Lower leg skin (tissue), 3 donors: ENCODE data around the gene LYZL1.
"Not testable (repeated sequence)": the region's sequence is repeated elsewhere in the genome, so short reads cannot be mapped to it uniquely, and the experiment has no call there.

Experiments used
- CTCF ChIP-seq, 3 donors: fragments of 450-650 bp; IDR thresholded peaks; one replicate each; pipeline ENCODE4 v1.5.1; 2016; ENCODE audit warnings: antibody characterized with exemption in 3 of 3, mild to moderate bottlenecking in 3 of 3, moderate library complexity in 2 of 3
- POLR2A ChIP-seq, 2 donors: fragments of 450-650 bp; IDR thresholded peaks; one replicate each; pipeline ENCODE4 v1.6.1; 2016 to 2017; ENCODE audit warnings: antibody characterized with exemption in 2 of 2, mild to moderate bottlenecking in 1 of 2, moderate library complexity in 1 of 2

DNA sequence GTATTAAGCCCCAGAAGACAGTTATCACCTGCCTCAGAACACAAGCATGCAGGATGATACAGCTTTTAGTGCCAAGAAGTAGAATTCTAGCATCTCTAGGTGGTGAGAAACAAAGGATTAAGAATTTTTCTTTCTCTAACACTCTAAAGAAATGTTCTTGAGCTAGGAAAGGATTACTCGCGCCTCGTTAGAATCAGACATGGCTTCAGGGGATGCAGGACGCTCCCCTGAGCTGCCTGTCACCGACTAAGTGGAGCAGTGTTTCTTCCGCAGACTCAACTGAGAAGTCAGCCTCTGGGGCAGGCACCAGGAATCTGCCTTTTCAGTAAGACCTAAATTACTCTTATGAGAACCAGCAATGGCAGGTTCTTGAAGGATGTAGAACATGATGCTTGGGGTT lies at the start of gene LYZL1:
- not testable (repeated sequence) for TF ChIP-seq CTCF, POLR2A (IDR thresholded peaks at IDR 0.05)
